Stimulated activated CD4-positive, alpha-beta T cell treated with anti-CD3 and anti-CD28 coated beads, Interleukin-4, amount 100 ng/mL, for 4 hours (primary cell): ENCODE data around the gene GBX1.

Experiments
- DNase-seq, 2 experiments: peaks; one replicate each; pipeline ENCODE4 v3.0.0-alpha.2; 2020

Gene GBX1

GRCh38 chr7:151110941-151111645 lies 56.4 kb downstream of the GBX1 start:
- peak; percentile 63 to 67 for DNase-seq

- DNase-seq: no peak
These were observed 57.1 kb downstream of the GBX1 start for GRCh38 chr7:151110236-151110940.

GRCh38 chr7:151109094-151110048 lies 58.1 kb downstream of the GBX1 start:
- no peak for DNase-seq

- DNase-seq: no peak
These were observed 59.6 kb downstream of the GBX1 start for GRCh38 chr7:151107882-151108281.

GRCh38 chr7:151104411-151105235 lies 62.9 kb downstream of the GBX1 start:
- no peak for DNase-seq

GRCh38 chr7:151103973-151104372 lies 63.5 kb downstream of the GBX1 start:
- no peak for DNase-seq

- DNase-seq: no peak
These were observed 64.5 kb downstream of the GBX1 start for GRCh38 chr7:151102991-151103390.

GRCh38 chr7:151101621-151102396 lies 65.7 kb downstream of the GBX1 start:
- no peak for DNase-seq

GRCh38 chr7:151100921-151101320 lies 66.6 kb downstream of the GBX1 start:
- DNase-seq: no peak

- DNase-seq: no peak
These were observed 67.8 kb downstream of the GBX1 start for GRCh38 chr7:151099486-151100211.
